DMS153 (cell line): ENCODE measurements around the gene CHRNB2.
A peak's percentile ranks its signal among the peaks of the same experiment; 100 is the strongest.

Source experiments
- DNase-seq: peaks from one replicate; lab custom pipeline; 2025; lab: John Stamatoyannopoulos, UW

Gene CHRNB2

GRCh38 chr1:154581766-154582165 lies 14.2 kb downstream of the CHRNB2 start:
- DNase-seq = no peak

- no peak for DNase-seq
These were observed 15.3 kb downstream of the CHRNB2 start for GRCh38 chr1:154582885-154583284.

GRCh38 chr1:154583773-154584172 lies 16.2 kb downstream of the CHRNB2 start:
- no peak for DNase-seq

- no peak for DNase-seq
These were observed 16.9 kb downstream of the CHRNB2 start for GRCh38 chr1:154584267-154584994.

- no peak for DNase-seq
These were observed 18.7 kb downstream of the CHRNB2 start for GRCh38 chr1:154586231-154586630.

GRCh38 chr1:154586641-154587040 lies 19.1 kb downstream of the CHRNB2 start:
- DNase-seq = no peak

- no peak for DNase-seq
These were observed 22.2 kb downstream of the CHRNB2 start for GRCh38 chr1:154589780-154590179.

- no peak for DNase-seq
These were observed 23.2 kb downstream of the CHRNB2 start for GRCh38 chr1:154590756-154591155.

GRCh38 chr1:154591206-154591605 lies 23.6 kb downstream of the CHRNB2 start:
- no peak for DNase-seq

GRCh38 chr1:154593390-154593789 lies 25.8 kb downstream of the CHRNB2 start:
- no peak for DNase-seq

- no peak for DNase-seq
These were observed 27.2 kb downstream of the CHRNB2 start for GRCh38 chr1:154594811-154595210.

- no peak for DNase-seq
These were observed 28.0 kb downstream of the CHRNB2 start for GRCh38 chr1:154595621-154596020.

- DNase-seq = no peak
These were observed 31.5 kb downstream of the CHRNB2 start for GRCh38 chr1:154598871-154599635.

GRCh38 chr1:154599658-154600057 lies 32.1 kb downstream of the CHRNB2 start:
- DNase-seq = no peak

GRCh38 chr1:154603317-154603716 lies 35.7 kb downstream of the CHRNB2 start:
- DNase-seq = no peak

- no peak for DNase-seq
These were observed 38.0 kb downstream of the CHRNB2 start for GRCh38 chr1:154605534-154605933.

- no peak for DNase-seq
These were observed 39.6 kb downstream of the CHRNB2 start for GRCh38 chr1:154607106-154607608.

GRCh38 chr1:154607609-154608396 lies 40.2 kb downstream of the CHRNB2 start, which contains the start of gene ADAR:
Gene ADAR (minus strand): TSS chr1:154608186. CDS start chr1:154608006, 180 bp downstream.
- peak; percentile 69 for DNase-seq

- DNase-seq = peak; percentile 46
These were observed 41.1 kb downstream of the CHRNB2 start for GRCh38 chr1:154608397-154609270.

- DNase-seq = peak; percentile 60
These were observed 42.1 kb downstream of the CHRNB2 start for GRCh38 chr1:154609398-154610380.
